ENCODE results near the gene AKAP7. TPM values are rescaled to one million over a fixed set of nuclear protein-coding genes. Genes with fewer than 3 reads are reported as not detected.

AKAP7 gene
- total RNA-seq, 1 donor from 2014 or later: 2.7 TPM

DNA sequence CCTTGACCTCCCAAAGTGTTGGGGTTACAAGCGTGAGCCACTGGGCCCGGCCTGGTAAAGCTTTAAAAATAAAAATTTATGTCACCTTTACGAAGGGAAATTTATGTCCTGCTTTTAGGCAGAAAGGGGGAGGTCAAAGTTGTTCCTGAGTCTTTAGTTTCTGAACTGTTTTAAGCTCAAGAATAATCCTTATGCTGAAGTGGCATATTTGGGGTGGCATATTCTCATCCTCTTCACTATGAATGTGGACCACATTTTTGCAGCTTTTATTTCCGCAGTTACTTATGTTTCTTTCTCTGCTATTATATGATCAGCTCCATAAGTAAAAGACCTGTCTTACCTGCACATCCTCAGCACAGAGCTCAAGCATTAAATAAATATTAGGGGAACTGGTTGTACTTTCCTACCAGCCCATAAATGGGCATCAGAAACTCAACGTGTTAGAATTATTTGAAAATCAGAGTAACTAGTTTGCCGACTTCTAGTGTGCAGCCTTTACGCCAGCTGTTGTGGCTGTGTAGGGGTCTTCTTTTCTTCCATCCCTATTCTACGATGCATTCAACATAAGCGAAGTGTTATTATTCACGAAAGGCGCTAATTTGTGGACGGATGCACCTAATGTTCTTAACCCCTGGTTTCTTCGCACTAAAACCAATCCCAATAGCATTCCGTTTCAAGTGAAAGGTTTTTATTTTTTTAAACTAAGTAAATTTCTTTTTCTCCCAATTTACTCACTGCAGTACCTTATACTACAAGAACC is 867 bp upstream of the AKAP7 start:
- no peak for ATAC-seq

DNA sequence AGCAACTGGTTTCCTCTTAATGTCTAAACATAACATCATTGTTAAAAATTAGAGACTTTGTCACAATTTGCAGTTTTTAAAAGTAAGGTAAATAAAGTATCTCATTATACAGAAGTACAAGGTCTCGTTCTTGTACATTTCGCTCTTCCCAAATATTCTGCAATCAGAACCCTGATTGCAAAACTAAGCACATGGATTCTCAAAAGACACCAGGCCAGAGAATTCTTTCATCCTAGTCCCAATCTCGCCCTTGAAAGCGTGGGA is 355 bp upstream of the AKAP7 start:
- no peak for ATAC-seq

DNA sequence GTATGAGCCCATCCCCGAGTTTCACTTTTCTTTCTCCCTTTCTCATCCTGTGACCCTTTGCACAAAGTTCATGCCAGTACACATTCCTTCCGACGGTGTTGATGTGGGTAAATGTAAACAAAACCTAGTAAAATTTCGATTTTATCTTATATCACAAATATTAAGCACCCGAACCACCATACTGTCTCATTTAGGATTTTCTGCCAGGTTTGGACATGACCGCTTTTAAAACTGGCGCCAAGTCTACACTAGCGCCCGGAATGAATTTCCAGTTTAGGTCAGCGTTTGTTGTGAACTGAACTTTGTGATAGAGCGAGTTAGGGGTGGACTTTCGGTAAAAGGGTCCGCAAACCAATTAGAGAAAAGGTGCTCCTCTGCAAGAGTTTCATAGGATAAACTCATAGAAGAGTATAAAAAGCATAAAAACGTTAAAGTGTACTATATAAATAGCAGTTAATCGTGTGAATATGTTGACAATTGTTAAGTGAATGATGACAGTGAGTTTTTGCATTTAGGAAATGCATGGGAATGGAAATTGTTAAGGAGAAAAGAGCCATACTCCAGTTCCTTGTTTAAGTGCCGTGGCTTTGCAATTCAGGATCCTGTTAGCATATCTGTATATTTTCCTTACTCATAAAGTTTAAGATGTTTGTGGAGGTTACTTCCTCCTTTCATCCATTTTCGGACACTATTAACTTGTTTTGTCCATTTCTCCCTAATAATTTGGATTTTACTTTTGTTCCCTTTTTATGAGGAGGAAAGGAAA is 937 bp downstream of the AKAP7 start:
- peak; percentile 8 for ATAC-seq

DNA sequence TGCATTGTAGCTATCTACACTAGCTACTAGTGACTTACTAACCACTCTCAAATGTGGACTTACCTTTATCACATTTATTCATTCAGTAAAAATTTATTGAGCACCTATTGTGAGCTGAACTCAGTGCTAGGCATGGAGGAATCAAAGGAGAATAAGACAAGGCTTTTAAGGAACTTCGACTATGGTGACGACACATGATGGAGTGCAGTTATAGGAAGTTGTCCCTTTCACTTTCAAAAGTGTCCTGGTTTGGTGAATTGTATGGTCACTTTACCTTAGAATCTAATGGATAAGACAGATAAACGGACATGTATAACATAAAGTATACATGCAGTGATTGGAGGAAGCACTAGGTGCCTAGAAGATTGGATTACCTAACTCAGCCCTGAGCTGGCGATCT is 4.3 kb downstream of the AKAP7 start:
- ATAC-seq: no peak

DNA sequence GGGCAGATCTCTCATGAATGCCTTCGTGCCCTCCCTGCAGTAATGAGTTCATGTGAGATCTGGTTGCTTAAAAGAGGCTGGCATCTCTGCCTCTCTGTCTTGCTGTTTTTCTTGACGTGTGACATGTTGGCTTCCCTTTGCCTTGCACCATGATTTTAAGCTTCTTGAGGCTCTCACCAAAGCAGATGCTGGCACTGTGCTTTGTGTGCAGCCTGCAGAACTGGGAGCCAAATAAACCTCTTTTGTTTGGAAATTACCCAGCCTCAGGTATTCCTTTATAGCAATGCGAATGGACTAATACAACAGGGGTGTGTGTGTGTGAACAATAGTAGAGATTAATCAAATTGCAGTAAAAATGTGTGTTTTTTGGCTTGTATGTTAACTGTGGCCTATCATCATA is 8.1 kb downstream of the AKAP7 start:
- ATAC-seq: no peak

DNA sequence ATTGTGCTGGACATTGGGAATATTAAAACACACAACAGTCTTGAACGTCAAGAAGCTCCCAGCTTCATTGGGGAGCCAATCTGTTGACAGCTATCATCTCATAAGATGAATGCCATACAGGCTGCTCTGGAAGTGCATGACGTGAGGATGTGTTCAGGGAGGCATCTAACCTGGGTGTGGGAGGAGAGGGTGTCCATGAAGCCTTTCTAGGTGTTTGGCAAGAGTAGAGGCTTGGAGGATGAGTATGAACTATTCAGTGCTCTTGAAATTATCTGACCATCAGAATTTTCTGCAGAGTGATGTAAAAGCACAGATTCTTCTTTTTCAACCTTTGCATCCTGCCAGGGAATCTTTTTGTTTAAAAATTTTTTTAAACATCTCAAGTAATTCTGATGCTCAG is 11.6 kb downstream of the AKAP7 start:
- no peak for ATAC-seq

DNA sequence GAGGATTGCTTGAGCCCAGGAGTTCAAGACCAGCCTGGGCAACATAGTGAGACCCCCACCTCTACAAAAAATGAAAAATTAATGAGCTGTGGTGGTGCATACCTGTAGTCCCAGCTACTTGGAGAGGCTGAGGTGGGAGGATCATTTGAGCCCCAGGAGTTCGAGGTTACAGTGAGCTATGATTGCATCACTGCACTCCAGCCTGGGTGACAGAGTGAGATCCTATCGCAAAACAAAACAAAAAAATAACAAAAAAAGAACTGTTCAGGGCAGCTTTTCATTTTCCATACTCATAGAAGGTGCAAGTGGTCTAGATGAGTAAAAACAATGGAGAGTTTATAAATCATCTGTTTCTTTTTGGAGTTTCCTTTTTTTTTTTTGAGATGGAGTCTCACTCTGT is 21.1 kb downstream of the AKAP7 start:
- ATAC-seq: no peak

DNA sequence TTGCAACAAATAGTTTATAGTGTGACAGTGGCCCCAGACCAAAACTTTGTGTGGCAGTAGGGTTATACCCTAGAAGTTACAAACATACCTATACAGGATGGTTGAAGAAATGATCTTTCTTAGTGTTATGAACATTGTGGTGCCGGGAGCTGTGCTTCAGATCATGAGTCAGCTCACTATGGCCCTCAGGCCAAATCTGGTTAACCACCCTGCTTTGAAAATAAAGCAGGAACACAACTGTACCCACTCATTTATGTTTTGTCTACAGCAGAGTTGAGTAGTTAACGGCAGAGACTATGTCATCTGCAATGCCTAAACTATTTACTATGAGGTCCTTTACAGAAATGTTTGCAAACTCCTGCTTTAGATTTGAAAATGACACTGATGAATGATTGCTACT is 24.3 kb downstream of the AKAP7 start:
- no peak for ATAC-seq

DNA sequence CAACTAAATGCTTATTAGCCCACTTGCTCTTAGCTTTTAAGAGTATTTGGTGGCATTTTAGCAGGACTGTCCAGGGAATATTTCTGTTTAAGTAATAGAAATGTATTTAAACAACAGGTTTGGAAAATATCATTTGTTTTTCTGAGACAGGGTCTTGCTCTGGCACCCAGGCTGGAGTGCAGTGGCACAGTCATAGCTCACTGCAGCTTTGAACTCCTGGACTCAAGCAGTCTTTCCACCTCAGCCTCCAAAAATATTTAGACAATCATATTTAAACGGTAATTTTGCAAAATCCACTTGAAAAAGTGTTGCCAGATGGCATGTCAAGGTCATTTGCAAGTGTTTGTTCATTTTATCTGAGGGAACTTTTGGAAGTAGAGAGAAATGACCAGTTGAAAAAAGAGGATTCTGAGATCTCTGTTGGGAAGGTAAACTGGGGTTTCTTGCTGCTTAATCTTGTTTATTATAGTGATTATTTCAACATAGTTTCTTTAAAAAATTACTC is 25.0 kb downstream of the AKAP7 start:
- no peak for ATAC-seq

DNA sequence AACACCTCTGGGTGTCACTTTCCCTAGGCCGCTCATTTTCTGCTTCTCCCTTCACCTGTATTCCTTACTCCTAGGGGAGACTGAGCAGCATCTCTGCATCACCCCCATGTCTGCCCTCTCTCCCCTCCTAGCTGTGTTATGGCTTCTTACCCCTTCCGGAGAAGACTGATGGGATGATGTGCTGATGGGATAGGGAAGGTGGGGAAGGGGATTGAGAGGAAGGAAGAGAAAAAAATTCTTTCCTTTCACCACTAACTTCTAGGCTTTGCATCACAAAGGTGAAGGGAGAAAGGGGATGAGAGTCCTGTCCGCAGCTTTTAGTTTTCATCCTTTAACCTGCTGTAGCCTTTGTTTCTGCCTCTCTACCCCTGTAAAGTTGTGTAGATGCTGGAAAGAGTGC is 26.7 kb downstream of the AKAP7 start:
- ATAC-seq: no peak

DNA sequence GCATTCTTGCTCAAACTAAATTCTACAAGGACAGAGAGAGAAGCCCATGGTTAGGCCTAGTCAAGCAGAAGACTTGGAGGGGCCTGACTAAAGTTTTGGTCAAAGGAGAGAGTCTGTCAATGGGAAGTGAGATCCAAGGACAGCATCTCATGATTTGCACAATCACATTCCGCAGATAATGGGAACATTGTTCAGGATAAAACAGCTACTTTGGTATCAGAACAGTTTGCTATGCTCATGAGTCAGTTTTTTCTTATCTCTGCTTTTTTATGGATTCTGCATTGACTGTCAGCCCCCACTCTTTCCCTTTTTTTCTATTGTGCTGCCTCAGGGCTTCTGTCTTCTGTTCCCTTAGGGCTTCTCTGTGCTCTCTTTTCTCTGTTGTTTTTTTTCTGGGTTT is 28.6 kb downstream of the AKAP7 start:
- ATAC-seq: no peak

DNA sequence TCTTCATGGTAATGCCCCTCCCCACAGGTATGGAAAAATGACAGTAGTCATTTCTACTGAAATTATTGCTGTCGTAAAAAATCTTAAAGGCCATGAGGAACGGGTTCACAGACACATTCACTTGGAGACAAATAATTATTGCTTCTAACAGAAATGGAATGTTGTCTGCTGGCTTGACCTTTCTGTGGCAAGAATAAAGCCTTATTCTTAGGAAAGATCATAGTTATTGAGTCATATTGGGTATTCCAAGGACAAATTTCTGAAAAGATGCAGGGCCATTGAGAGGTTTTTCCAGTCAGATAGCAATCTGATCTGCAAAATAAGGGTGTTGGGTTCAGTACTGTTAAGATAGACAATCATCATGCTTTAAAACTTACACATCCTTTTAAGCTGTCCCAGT is 29.2 kb downstream of the AKAP7 start:
- ATAC-seq: no peak

DNA sequence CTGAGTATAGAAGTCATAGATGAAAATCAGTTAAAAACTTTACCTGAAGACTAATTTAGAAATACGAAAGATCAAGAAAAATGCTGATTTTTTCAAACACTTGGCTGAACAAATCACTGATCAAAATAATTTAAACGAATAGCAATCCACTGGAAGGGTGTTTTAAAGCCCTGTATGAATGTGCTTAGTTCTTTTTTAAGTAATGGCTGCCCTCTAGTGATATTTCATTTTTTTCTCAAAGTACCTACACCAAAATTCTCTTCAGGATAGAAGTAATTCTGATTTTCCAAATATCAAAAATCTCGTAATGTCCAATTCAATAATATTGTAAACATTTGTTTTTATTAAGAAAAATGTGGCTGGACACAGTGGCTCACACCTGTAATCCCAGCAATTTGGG is 32.5 kb downstream of the AKAP7 start:
- ATAC-seq: no peak

DNA sequence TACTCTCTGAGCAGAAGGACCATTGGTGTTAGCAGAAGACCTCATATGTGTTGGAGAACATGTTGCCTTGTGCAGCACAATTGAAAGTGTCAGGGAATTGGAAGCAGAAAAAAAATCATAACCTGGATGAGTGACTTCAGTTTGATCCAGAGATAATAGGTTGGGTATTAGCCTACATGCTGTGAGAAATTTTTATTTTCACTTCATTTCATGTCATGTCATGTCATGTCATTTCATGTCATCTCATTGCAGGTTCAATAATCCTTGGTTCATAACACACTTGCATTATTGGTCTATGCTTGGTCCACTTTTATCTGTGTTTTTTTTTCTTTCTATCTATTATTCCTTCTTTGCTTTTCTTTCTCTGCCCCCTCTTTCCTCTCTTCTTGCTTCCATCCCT is 34.3 kb downstream of the AKAP7 start:
- no peak for ATAC-seq

DNA sequence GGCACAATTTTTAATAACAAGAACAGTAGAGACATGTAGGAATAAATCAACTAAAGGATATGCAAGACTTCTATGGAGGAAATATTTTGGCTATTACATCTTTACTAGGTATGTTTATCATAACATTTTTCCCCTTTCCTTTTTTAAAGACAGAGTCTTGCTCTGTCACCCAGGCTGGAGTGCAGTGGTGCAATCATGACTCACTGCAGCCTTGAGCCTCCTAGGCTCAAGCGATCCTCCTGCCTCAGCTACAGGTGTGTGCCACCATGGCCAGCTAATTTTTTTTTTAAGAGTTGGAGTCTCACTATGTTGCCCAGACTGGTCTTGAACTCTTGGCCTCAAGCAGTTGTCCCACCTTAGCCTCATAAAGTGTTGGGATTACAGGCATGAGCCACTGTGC is 37.0 kb downstream of the AKAP7 start:
- ATAC-seq: no peak

DNA sequence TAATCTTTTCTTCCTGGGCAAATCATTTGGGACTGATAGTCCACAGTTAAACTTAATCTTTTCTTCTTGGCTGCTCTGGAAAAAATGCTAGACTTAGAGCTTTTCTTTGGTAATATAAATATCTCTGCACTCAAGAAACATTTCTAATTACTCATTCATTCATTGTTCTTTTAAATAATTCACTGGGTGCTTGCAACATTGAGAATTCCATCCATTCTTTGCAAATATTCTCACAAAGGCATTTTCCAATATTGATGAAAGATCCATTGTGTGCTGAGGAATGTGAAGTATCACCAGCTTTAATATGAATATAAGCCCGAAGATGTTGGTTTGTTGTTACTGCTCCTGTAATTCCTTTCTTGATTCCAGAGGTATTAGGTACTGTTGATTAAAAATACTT is 38.4 kb downstream of the AKAP7 start:
- ATAC-seq: no peak

DNA sequence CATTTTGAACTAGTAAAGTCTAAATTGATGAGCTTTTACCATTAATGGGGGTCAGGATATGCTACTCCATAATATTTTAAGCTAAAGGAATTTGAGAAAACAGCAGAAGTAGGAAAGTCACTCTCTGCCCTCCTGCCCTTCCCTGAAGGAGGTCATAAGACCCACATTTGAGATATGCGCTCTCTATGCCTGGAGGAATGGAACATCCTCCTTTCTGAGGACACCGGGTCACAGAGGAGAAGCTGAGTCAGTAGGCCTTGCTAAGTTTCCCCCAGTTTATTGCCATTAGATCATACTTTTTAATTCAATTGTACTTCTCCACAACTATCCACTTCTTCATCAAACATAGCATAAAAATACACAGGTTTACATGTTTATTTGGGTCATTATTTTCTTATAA is 40.3 kb downstream of the AKAP7 start:
- no peak for ATAC-seq

DNA sequence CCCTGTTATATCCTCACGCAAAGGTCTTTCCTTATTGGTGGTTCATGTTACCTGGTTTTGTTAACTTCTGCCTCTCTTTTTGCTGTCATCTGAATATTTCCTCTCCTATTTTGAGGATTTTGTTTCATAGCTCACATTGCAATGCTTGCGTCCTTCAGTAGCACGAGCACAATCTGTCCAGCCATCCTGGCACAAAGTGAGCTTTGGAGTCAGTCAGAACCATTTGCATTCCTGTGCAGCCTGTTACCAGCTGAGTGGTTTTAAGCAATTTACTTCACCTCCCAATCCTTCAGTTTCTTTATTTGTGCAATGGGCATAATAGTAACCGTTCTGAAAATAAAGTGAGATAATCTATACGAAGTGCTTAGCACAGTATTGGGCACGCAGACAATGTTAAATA is 42.7 kb downstream of the AKAP7 start:
- no peak for ATAC-seq

DNA sequence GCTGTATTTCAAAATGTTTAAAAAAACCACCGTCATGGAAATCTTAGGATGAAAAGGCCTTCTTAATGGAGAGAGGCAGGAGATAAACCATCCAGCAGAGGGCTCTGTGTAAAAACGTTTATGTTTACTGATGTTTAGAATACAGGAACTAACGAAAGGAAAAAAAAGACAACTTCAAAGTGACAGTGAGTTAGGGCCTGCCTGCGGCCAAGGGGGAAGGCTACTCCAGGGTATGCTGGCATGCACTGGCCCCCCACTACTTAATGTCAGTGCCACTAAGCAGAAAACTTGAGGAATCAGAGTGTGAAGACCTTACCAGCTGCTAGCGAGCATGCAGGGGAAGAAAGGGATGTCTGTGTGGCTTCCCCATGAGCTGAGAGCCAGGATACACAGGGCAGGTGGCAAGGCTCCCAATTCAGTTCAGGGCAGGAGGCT is 47.7 kb downstream of the AKAP7 start:
- ATAC-seq: no peak

DNA sequence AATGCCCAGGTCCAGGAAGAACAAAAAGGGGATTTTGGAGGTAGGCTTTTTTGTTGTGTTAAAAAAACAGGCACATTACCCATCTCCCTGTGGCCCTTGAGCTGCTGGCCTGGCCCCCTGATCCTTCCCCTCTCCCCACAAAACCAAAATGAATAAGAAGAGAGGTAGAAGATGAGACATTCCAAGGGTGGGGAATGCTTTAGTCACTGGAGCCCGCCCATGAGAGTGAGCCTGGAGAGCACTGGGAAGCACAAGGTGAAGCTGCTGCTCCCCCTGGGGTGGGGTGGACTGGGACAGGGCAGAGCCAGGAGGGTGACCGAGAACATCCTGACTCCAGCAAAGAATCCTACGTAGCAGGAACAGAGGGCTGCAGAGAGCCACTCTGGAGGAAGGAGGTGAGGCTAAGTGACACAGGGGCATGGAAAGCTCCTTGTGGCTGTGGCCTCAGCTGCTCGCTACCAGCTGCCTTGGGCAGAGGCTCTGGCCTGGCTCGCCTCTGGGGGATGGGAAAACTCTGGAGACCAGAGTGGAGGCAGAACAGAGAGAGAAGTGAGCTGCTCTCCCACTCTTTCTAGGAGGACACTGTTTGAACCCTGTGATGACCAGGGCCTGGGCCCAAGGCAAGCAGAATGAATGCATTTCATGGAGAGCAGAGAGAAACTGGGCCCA is 48.3 kb downstream of the AKAP7 start:
- ATAC-seq: peak; percentile 8

DNA sequence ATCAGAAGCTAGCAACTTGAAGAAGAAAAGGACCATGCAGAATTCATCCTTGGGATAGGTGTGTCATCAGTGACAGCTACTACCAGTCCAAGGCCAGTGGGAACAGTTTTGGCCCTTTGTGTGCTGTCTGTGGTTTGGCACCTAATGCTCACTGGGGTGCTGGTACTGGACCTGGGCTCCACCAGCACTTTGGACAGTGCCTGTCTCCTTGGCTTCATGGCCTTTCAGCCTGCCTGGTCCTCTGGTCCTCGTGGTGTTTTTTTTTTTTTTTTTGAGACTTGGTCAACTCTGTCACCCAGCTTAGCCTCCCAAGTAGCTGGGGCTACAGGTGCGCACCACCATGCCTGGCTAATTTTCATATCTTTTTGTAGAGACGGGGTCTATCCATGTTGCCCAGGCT is 56.3 kb downstream of the AKAP7 start:
- no peak for ATAC-seq

DNA sequence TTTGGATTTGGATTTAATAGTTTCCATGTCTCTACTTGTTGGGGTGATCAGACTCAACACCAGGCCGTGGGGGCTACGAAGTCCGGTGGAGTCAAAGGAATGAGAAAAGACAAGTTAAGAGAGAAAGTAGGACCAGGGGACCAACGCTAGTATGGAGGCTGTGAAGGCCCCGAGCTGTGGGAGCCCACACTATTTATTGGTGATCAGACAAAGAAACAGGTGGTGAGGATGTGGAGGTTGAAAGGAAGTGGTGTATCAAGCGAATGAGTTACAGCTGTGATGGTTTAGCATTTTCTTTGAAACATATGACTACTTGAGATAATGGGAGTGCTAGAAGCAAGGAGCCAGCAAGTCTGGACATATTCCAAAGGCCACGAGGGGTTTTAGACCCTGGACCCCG is 62.4 kb downstream of the AKAP7 start:
- no peak for ATAC-seq

DNA sequence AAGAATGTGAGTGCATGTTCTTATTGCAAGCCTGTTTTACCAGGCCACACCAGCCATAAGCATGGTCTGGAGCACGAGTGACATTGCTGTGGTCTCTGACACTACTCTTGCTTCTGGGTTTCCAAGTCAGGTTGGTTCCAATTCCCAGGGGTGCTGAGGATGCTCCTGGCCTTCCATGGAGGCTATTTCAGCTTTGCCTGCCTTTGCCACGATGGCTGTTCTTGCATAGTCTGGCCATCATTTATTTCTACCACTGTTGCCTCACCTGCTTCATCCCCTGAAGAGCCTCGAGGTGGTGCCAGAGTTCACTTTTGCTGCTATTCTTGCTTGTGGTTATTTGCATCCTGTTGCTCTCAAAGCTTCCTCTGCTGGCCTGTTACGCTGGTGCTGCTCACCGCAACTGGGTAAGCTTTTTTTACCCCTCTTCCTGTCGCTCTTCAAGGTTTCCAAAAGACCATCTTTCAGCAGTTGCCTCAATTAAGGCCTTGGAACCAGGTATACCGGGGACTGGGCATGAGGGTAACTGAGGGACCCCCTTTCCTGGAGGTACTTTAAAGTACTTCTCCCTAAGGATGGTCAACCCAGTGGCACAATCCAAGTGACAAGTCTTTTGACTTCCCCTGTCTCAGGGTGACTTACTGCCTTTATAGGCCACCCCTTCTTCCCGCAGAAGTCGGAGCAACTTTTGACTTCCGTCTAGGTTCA is 64.5 kb downstream of the AKAP7 start:
- peak; percentile 85 for ATAC-seq
